ENCODE data around the gene S100PBP.

Gene S100PBP

DNA sequence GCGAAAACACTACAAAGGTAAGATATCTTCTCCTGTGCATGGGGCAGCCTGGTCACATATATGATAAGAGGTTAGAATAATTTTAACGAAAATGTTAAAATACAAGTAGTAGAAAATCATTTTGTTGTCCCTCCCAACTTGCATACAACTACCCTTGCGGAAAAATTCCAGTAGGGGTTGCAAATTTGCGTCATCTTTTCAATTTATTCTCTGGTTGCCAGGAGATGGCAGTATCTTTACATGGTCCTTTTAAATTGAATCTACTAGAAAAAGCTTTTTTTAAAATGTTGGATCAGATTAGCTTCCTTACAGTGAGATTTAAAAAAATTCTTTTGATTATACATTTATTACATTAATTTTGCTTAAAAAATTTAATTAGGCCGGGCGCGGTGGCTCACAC lies 10.9 kb downstream of the S100PBP start:
- ATAC-seq (ENCODE audit: low read depth) (no peak), DNase-seq (ENCODE audit: low spot score in 2 of 2) (no peak)
- H3K4me3 Mint-ChIP-seq = no peak overlapping the region
- peaks cover 8% of the 10 kb centered on the region for H3K4me1 Mint-ChIP-seq
- peaks cover 30% of the 10 kb centered on the region for H3K36me3 Mint-ChIP-seq
- no peak overlapping the region for H3K27ac Mint-ChIP-seq
- no peaks in the 10 kb centered on the region for H3K27me3 Mint-ChIP-seq
- H3K9me3 Mint-ChIP-seq = no peaks in the 10 kb centered on the region

DNA sequence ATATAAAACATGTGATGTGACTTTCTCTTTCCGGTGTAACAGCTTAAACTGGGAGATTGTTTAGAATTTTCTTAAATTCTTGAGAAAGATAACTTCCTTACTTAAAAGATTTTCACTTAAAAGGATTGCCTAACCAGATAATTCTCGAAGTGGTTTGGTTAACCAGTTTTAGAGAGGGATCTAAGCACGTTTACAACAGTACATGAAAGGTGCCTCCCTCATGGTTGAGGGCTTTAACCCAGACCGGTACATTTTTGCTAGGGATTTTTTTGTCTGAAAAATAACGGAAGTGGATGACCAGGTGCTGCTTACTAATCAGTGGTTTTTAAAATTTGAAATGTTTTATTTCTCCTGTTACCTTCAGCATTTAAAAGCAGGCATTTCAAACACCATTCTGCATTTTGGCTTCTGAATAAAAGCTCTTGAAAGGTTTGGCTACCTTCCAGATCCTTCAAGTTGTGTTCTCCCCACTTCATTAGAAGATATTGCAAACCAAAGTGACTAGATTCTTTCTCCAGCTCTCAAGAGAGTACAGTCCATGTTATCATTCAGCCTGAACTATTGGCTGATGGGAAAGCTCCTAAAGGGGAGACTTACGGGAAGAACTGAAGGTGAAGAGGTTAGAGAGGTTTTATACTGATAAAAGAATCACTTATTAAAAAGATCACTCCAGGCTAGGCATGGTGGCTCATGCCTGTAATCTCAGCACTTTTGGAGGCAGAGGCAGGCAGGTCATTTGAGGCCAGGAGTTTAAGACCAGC lies 12.8 kb downstream of the S100PBP start:
- Mint-ChIP-seq H3K9me3 (no peaks in the 10 kb centered on the region), H3K36me3 (peaks cover 33% of the 10 kb centered on the region), H3K27me3 (no peaks in the 10 kb centered on the region), H3K27ac (peak overlapping the region; percentile 59), H3K4me1 (peaks cover 5% of the 10 kb centered on the region), H3K4me3 (no peak overlapping the region)
- no peak for ATAC-seq (ENCODE audit: low read depth)
- no peak for DNase-seq (ENCODE audit: low spot score in 2 of 2)

DNA sequence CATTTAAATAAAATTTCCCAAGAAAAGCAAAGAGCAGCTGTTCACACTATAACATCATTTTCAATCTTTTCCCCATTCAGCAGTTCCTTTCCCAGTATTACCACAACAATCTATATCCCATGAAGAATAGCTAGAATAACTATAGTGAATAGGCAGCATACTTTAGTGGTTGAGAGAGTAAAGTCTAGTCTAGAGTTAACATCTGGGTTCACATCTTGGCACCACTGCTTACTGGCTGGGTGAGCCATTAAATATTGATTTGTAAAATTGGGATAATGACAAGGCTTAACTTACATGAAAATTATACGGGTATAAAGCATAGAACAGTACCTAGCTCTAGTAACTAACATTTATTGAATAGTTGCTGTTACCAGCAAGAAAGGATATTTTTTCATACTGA lies 14.4 kb downstream of the S100PBP start:
- Mint-ChIP-seq H3K27ac (no peak overlapping the region), H3K4me1 (peaks cover 2% of the 10 kb centered on the region), H3K36me3 (peaks cover 28% of the 10 kb centered on the region), H3K4me3 (no peak overlapping the region), H3K9me3 (no peaks in the 10 kb centered on the region), H3K27me3 (no peaks in the 10 kb centered on the region)
- DNase-seq (ENCODE audit: low spot score in 2 of 2) (no peak), ATAC-seq (ENCODE audit: low read depth) (no peak)

DNA sequence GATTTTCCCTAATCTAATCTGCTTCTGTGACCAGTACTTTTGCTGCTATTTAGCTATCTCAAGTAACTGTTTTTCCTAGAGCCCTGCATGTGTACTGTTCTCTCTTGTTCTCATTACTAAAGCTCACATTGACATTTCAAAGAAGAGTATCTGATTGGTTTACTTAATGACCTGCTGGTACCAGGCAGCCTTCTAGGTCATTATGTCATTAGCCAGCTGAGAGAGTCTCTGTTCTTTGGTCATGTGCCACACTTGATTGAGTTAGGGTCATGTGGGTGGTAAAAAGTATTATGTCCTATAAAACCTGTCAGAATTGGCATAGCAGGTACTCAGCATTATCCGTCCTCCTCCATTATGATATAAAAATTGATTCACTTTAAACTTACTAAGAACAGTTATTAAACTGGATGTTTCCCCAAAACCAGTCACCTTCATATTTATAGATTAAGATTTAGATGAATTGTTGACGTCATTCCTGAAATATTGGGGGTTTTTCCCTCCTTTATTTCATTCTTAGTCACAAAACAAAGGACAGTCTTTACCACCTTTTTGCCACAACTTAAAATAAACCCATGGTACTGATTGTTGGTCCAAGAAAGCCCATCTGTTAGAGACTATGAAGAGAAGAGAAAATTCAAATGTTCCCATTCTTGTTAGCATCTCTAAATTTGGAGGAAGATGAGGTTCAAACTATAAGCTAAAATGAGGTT lies 31.1 kb downstream of the S100PBP start:
- Mint-ChIP-seq H3K4me3 (no peak overlapping the region), H3K36me3 (peaks cover 20% of the 10 kb centered on the region), H3K27ac (no peak overlapping the region), H3K4me1 (no peaks in the 10 kb centered on the region), H3K27me3 (no peaks in the 10 kb centered on the region), H3K9me3 (no peaks in the 10 kb centered on the region)
- ATAC-seq (ENCODE audit: low read depth) = no peak
- DNase-seq (ENCODE audit: low spot score in 2 of 2) = no peak

DNA sequence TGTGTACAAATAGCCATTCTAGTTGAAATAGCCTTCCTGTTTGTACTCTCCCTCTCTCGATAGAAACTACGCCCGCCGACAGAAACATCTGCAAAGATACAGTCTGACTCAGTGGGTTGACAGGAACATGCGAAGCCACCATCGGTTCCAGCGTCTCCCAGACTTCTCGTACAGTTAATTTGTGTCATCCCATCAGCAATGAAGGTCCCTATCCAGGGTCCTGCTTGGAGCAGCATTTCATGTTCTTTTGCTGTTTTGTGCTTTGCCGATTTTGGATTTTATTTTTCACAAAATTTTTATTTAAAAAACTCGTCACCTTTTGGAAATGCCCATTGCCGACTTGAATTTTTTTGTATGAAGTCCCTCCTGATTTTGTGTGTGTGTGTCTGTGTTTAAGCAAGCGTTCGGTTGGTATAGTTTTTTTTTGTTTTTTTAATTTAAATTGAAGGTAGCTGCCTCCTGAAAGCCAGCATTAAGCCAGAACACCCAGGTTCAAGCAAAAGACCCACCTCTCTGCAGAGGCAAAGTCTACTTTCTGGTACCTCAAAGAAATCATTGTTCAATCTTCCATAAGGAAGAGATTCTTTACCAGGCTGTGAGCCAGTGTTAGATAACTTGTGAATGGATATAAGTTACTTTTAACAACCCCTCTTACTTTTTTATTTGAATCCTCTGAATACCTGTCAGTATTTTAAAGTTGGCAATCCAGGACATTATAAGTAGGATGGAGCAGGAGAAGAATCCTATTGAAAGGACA lies 38.6 kb downstream of the S100PBP start:
- no peak for ATAC-seq (ENCODE audit: low read depth)
- H3K27me3 Mint-ChIP-seq = no peaks in the 10 kb centered on the region
- H3K27ac Mint-ChIP-seq = no peak overlapping the region
- no peaks in the 10 kb centered on the region for H3K9me3 Mint-ChIP-seq
- no peak for DNase-seq (ENCODE audit: low spot score in 2 of 2)
- H3K4me3 Mint-ChIP-seq = no peak overlapping the region
- H3K36me3 Mint-ChIP-seq = peaks cover 26% of the 10 kb centered on the region
- no peaks in the 10 kb centered on the region for H3K4me1 Mint-ChIP-seq

DNA sequence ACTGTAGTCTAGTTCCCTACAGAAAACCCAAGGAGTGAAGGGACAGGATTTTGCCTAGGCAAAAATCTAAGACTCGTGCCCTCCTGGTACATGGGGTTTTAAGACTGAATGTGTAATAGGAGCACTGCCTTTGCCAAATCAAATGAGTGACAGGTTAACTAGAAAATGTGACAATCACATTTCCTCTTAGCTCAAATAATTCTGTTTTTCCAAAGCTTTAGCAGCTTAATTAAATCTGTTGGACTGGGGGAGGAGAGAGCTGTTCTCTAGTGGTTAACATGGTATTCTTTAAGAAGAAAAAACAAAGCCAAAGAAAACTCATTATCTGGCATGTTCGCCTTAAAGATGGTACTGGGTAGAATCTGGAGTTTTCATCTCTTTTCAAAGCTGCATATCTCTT lies 40.7 kb downstream of the S100PBP start:
- Mint-ChIP-seq H3K27ac (no peak overlapping the region), H3K9me3 (no peaks in the 10 kb centered on the region), H3K36me3 (peaks cover 30% of the 10 kb centered on the region)

DNA sequence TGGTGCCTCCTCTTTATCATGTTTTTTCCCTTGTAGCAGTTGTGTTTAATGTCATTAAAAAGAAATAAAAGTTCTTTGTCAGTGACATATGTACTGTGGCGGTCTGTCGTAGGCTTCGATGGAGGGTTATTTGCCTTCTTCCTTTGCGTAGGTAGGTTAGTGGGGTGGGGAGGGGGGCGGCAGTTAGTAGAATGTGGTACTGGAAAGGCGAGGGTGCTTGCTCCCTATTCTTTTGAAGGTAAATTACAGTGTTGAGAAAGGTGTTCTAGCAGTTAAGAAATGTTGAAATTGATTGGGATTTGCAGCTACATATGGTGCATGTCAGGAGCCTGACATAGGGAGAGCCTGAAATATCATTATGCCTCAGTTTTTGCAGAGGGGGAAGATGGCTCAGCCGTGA lies 41.3 kb downstream of the S100PBP start:
- H3K36me3 Mint-ChIP-seq = peaks cover 30% of the 10 kb centered on the region

More for the DNA sequence above, 40.7 kb downstream of the S100PBP start:
- ATAC-seq (ENCODE audit: low read depth) = no peak
- H3K4me1 Mint-ChIP-seq = no peaks in the 10 kb centered on the region
- H3K4me3 Mint-ChIP-seq = no peak overlapping the region
- H3K27me3 Mint-ChIP-seq = no peaks in the 10 kb centered on the region
- DNase-seq (ENCODE audit: low spot score in 2 of 2) = no peak

DNA sequence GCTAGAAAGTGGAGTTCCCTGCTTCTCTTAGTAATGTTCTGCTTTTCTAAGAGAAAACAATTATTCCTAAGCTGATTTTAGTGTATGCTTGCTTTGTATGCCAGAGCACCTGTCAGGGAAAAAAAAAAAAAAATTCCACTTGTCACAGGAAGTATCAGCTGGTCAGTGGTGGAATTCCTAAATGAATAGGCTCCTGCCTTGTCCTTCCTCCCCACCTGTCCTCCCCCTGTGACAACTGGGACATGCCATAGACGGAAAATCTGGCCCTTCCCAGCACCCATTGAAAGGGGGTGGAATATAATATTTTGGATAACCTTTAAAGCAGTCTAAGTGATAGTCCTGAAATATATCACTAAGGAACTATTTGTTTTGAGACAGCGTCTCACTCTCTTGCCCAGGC lies 42.5 kb downstream of the S100PBP start:
- peaks cover 27% of the 10 kb centered on the region for H3K36me3 Mint-ChIP-seq
- DNase-seq (ENCODE audit: low spot score in 2 of 2) = no peak
- no peaks in the 10 kb centered on the region for H3K27me3 Mint-ChIP-seq
- no peak overlapping the region for H3K4me3 Mint-ChIP-seq
- H3K4me1 Mint-ChIP-seq = no peaks in the 10 kb centered on the region
- H3K9me3 Mint-ChIP-seq = no peaks in the 10 kb centered on the region
- ATAC-seq (ENCODE audit: low read depth) = no peak
- H3K27ac Mint-ChIP-seq = no peak overlapping the region

More for the DNA sequence above, 41.3 kb downstream of the S100PBP start:
- no peaks in the 10 kb centered on the region for H3K27me3 Mint-ChIP-seq
- H3K9me3 Mint-ChIP-seq = no peaks in the 10 kb centered on the region
- no peaks in the 10 kb centered on the region for H3K4me1 Mint-ChIP-seq
- DNase-seq (ENCODE audit: low spot score in 2 of 2) (no peak), ATAC-seq (ENCODE audit: low read depth) (no peak)
- no peak overlapping the region for H3K27ac Mint-ChIP-seq
- no peak overlapping the region for H3K4me3 Mint-ChIP-seq

DNA sequence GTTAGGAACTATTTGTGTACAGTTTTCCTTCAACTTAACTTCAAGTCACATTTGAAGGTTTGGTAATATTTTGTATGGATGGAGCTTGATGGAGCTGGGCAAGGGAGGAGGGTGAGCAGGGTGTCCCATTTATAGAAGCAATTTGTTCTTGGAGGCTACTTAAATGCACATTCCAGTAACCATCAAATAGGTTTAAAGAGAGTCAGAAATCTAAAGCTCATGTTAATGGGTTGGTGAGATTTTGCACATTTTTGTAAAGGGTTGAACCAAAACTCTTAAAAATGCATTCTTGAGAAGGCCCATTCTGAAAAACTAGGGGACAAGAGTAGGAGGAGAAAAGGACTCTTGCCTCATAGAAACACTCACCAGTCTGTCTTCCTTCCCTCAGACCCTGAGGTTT lies 43.1 kb downstream of the S100PBP start:
- DNase-seq (ENCODE audit: low spot score in 2 of 2) (no peak), ATAC-seq (ENCODE audit: low read depth) (no peak)
- Mint-ChIP-seq H3K27me3 (no peaks in the 10 kb centered on the region), H3K36me3 (peaks cover 28% of the 10 kb centered on the region), H3K4me1 (no peaks in the 10 kb centered on the region), H3K27ac (no peak overlapping the region), H3K4me3 (no peak overlapping the region), H3K9me3 (no peaks in the 10 kb centered on the region)

DNA sequence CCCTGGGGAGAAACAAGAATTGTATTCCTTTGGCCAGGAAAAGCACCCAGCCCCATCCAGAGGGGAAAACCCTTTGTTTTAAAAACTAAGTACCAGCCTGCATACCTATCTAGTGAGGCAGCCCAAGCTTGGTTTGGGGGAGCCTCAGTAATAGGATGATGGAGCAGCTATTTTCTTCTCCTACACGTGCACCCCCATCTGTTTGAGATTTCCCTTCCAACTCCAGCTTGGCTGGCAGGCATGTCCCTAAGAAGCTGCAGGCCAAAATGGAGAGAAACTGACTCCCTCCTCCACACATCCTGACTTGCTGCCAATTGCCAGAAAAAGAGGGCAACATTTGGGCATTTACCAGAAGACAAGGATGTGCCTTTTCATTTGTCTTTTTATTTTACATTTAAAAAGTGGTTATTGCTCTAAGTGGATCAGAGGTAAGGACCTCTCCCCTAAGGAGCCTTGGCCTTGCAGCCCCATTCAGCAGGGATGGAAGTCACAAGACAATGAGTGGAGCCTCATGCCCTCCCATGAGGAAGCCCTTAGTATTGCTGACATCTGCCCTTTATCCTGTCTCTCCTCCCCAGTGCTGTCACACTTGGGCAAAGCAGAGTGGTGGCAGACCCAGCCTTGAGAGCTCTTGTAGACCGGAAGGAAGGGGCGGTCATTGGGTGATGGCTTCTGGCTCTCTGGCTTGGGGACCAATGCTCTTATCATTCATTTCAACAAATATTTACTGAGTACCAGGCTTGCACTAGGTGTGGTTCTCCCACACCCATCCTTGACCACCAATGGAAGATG lies 44.6 kb downstream of the S100PBP start:
- DNase-seq (ENCODE audit: low spot score in 2 of 2) (no peak), ATAC-seq (ENCODE audit: low read depth) (no peak)
- H3K27me3 Mint-ChIP-seq = no peaks in the 10 kb centered on the region
- peak overlapping the region; percentile 17 for H3K27ac Mint-ChIP-seq
- no peaks in the 10 kb centered on the region for H3K9me3 Mint-ChIP-seq
- no peak overlapping the region for H3K4me3 Mint-ChIP-seq
- no peaks in the 10 kb centered on the region for H3K4me1 Mint-ChIP-seq
- peaks cover 31% of the 10 kb centered on the region for H3K36me3 Mint-ChIP-seq

DNA sequence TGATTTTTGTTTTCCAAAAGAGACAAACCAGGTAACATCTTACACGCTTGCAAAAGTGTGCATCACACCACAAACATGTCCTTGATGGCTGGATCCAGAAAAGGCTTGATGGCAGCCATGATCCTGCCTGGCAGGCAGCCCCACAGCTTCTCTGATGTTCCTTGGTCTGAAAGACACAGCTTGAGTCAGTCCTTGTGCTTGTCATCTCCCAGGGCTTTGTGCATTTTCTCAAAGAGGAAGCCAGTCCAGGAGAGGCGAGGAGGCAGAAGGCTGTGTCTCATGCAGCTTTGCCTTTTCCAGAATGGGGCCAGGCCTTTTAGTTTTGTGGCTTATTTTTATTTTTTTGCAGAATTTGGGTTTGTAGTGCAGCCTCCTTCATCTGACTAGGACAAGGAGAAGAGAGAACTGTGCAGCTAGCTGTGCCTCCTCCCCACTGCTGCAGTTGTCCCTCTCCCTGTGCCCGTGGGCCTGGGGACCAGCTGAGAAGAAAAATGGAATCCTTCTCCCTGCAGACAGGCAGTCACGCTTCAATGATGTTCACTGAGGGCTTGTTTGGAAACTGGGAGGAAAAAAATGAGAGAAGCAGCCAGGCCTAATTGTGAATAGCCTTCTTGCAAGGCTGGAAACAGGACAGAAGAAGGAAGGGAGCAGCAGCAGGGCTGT lies 45.9 kb downstream of the S100PBP start:
- H3K9me3 Mint-ChIP-seq = no peaks in the 10 kb centered on the region
- no peaks in the 10 kb centered on the region for H3K4me1 Mint-ChIP-seq
- H3K4me3 Mint-ChIP-seq = no peak overlapping the region
- DNase-seq (ENCODE audit: low spot score in 2 of 2) (no peak), ATAC-seq (ENCODE audit: low read depth) (no peak)
- H3K27ac Mint-ChIP-seq = no peak overlapping the region
- H3K27me3 Mint-ChIP-seq = no peaks in the 10 kb centered on the region
- peaks cover 29% of the 10 kb centered on the region for H3K36me3 Mint-ChIP-seq

DNA sequence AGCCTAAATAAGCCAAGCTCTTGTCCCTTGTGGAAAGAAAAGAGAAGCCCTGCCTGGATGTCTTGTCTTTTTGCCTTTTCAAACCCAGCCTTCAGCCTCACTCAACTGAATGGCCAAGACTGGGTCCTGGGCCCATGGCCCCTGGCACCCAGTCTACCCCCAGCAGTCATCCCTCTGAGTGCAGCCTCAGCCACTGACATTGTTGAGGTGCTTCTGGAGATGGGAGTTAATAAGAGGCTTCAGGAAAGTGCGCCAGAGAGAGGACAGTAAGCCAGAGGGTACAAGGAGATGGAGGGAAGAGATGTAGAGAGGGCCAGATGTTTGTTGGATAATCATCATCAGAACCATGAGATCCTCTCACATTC lies 46.4 kb downstream of the S100PBP start:
- no peaks in the 10 kb centered on the region for H3K4me1 Mint-ChIP-seq
- H3K27ac Mint-ChIP-seq = no peak overlapping the region
- DNase-seq (ENCODE audit: low spot score in 2 of 2) = no peak
- no peaks in the 10 kb centered on the region for H3K9me3 Mint-ChIP-seq
- no peak overlapping the region for H3K4me3 Mint-ChIP-seq
- no peak for ATAC-seq (ENCODE audit: low read depth)
- H3K27me3 Mint-ChIP-seq = peaks cover 2% of the 10 kb centered on the region
- peaks cover 32% of the 10 kb centered on the region for H3K36me3 Mint-ChIP-seq

DNA sequence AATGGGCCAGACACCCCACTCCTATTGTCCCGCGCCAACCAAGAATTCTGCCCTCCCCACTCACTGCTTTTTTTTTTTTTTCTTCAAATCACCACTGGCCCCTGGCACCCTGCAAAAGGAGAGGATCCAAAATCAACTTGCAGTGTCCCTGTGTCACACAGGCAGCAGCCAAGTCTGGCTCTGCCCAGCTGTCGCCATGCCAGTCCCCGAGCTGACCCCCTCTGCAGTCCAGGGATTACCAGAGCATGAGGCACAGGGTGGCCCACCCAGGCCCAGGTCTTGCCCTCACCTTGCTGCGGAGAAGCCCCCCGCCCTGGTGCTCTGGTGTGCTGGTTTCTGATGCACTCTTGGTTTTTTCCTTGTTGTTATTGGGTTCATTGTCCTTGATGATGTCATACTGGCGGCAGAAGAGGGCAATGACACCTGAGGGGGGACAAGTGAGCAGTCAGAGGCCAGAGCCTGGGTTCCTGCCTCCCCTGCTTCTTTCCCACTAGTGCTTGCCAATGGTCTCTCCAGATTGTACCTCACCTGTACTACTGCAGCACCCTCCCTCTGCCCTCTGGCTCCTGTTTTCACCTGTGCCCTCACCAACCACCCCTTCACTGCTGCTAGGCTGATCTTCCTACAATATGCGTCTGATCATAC lies 47.0 kb downstream of the S100PBP start:
- peaks cover 31% of the 10 kb centered on the region for H3K36me3 Mint-ChIP-seq
- ATAC-seq (ENCODE audit: low read depth) = no peak

More for the DNA sequence above, 47.0 kb downstream of the S100PBP start:
- Mint-ChIP-seq H3K27me3 (peaks cover 6% of the 10 kb centered on the region), H3K4me3 (no peak overlapping the region), H3K9me3 (no peaks in the 10 kb centered on the region), H3K4me1 (no peaks in the 10 kb centered on the region), H3K27ac (no peak overlapping the region)
- no peak for DNase-seq (ENCODE audit: low spot score in 2 of 2)

All from memory B cell (primary cell).